ENCODE data around the gene PARP1. TPM values are rescaled to one million over a fixed set of nuclear protein-coding genes. Genes with fewer than 3 reads are reported as not detected.
A peak's percentile ranks its signal among the peaks of the same experiment; 100 is the strongest.

Gene PARP1
- polyA plus RNA-seq, 3 donors, result 17.7 to 30.0 (median 23.3) TPM

DNA sequence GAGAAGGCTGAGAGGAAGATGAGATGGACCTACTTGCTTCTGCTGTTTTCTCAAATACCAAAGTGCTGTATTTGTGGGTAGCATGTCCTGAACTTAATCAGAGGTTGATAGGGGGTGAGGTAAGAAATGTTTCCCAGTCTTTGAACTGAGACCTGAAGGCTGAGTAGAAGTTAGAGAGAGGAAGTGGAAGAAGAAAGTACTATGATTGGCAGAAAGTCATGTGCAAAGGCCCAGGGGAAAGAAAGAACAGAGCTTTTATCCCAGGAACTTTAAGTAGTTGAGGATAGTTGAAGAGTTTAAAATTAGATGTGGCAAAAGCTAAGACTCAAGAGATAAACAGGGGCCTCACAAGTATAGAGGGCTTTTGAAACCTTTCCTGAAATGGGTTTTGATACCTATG is 83.4 kb downstream of the PARP1 start:
- Histone ChIP-seq H3K79me2 (ENCODE audit: insufficient read depth, low read length) (no peaks in the 10 kb centered on the region), H3K4me1 (ENCODE audit: control insufficient read depth in 1 of 2, insufficient read depth in 2 of 2, low read length in 2 of 2) (no peaks in the 10 kb centered on the region), H3K9me3 (replicated peaks in 1 of 2; ENCODE audit: control insufficient read depth in 1 of 2, insufficient read depth in 1 of 2, low read length in 2 of 2) (peaks cover 0 to 3% of the 10 kb centered on the region in 2 donors), H3K27ac (ENCODE audit: low read depth in 1 of 2, low read length in 2 of 2) (no peak overlapping the region), H4K20me1 (ENCODE audit: insufficient read depth, low read length) (no peaks in the 10 kb centered on the region), H3K27me3 (ENCODE audit: control insufficient read depth in 2 of 2, insufficient read depth in 2 of 2, low read length in 2 of 2) (no peaks in the 10 kb centered on the region), H3K4me3 (replicated peaks in 1 of 3; ENCODE audit: low read depth in 2 of 3, low read length in 3 of 3) (no peak overlapping the region), H3K4me2 (replicated peaks; ENCODE audit: extremely low read depth, low read length, poor library complexity, severe bottlenecking) (no peak overlapping the region), H3K36me3 (replicated peaks in 1 of 2; ENCODE audit: control insufficient read depth in 1 of 2, insufficient read depth in 2 of 2, low read length in 2 of 2) (no peaks in the 10 kb centered on the region), H2AFZ (ENCODE audit: insufficient read depth, low read depth, low read length, poor library complexity, severe bottlenecking) (no peak overlapping the region), H3K9ac (ENCODE audit: insufficient read depth, low read length, poor library complexity, severe bottlenecking) (no peak overlapping the region)
- no peaks in the 10 kb centered on the region for H3K36me3 Mint-ChIP-seq
- peaks cover 0 to 8% (median 3%) of the 10 kb centered on the region in 7 donors for H3K9me3 Mint-ChIP-seq
- H3K4me3 Mint-ChIP-seq, result no peak overlapping the region
- intact Hi-C loops (cut with micrococcal nuclease), result no loop called here
- no peak overlapping the region for H3K27ac Mint-ChIP-seq
- DNase-seq, result no peak
- H3K4me1 Mint-ChIP-seq, result no peaks in the 10 kb centered on the region
- H3K27me3 Mint-ChIP-seq (ENCODE audit: low read depth in 3 of 3), result peaks cover 0 to 7% (median 1%) of the 10 kb centered on the region in 3 donors
- TF ChIP-seq CTCF (IDR thresholded peaks at IDR 0.05), result no peak

- H3K9ac ChIP-seq (ENCODE audit: insufficient read depth, low read length, poor library complexity, severe bottlenecking), result no peak overlapping the region
- H3K27ac ChIP-seq (ENCODE audit: low read depth in 1 of 2, low read length in 2 of 2), result no peak overlapping the region
- no peaks in the 10 kb centered on the region for H3K36me3 Mint-ChIP-seq
- H3K27me3 ChIP-seq (ENCODE audit: control insufficient read depth in 2 of 2, insufficient read depth in 2 of 2, low read length in 2 of 2), result no peaks in the 10 kb centered on the region
- H3K4me3 Mint-ChIP-seq, result no peak overlapping the region
- H3K9me3 ChIP-seq (replicated peaks in 1 of 2; ENCODE audit: control insufficient read depth in 1 of 2, insufficient read depth in 1 of 2, low read length in 2 of 2), result peaks cover 0 to 3% of the 10 kb centered on the region in 2 donors
- H3K27me3 Mint-ChIP-seq (ENCODE audit: low read depth in 3 of 3), result peaks cover 0 to 7% (median 4%) of the 10 kb centered on the region in 3 donors
- DNase-seq, result no peak
- H3K9me3 Mint-ChIP-seq, result peaks cover under 1 to 8% (median 3%) of the 10 kb centered on the region in 7 donors
- no peak overlapping the region for H3K4me2 ChIP-seq (replicated peaks; ENCODE audit: extremely low read depth, low read length, poor library complexity, severe bottlenecking)
- peak overlapping the region in 1 of 7 donors; percentile 52 for H3K27ac Mint-ChIP-seq
- intact Hi-C loops (cut with micrococcal nuclease), result no loop called here
- TF ChIP-seq CTCF (IDR thresholded peaks at IDR 0.05), result no peak
- H4K20me1 ChIP-seq (ENCODE audit: insufficient read depth, low read length), result no peaks in the 10 kb centered on the region
- H2AFZ ChIP-seq (ENCODE audit: insufficient read depth, low read depth, low read length, poor library complexity, severe bottlenecking), result no peak overlapping the region
- H3K4me1 ChIP-seq (ENCODE audit: control insufficient read depth in 1 of 2, insufficient read depth in 2 of 2, low read length in 2 of 2), result no peaks in the 10 kb centered on the region
- no peaks in the 10 kb centered on the region for H3K36me3 ChIP-seq (replicated peaks in 1 of 2; ENCODE audit: control insufficient read depth in 1 of 2, insufficient read depth in 2 of 2, low read length in 2 of 2)
- no peaks in the 10 kb centered on the region for H3K79me2 ChIP-seq (ENCODE audit: insufficient read depth, low read length)
- H3K4me1 Mint-ChIP-seq, result no peaks in the 10 kb centered on the region
- 100% methylated on average over 1 of the region's 3 CpGs for WGBS (ENCODE audit: insufficient coverage)
- no peak overlapping the region for H3K4me3 ChIP-seq (replicated peaks in 1 of 3; ENCODE audit: low read depth in 2 of 3, low read length in 3 of 3)
Observed at GRCh38 chr1:226322986-226323385, 84.9 kb downstream of the PARP1 start.

Data from CD14-positive monocyte (primary cell).